Measurements from ENCODE around the gene GRIK2.
"Not testable (repeated sequence)": the region's sequence is repeated elsewhere in the genome, so short reads cannot be mapped to it uniquely, and the experiment has no call there.

GRIK2 gene

DNA sequence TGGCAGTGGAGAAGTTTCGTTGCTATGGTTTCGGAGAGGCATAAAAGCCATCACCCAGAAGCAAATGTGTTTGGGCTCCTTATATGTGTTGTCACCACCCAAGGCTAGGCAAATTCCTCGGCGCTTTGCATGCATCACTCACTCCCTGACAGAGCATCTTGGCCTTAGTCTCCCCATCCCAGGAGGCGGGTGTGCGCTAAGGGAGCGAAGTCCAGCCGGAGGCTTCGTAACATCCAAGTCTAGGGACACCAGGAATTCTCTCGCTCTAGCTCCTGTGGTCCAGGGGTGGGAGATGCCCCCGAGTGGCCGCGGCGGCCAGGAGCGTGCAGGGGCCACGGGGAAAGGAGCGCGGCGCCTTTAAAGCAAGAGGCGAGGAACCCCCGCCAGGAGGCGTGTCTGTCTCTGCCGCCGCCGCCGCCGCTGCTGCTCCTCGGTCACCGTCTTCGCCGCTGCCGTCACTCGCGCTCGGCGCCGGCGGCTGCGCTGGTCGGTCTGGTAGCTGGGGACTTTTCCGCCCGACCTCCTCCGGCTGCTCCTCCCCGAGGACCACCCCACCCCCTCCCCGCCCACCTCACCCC, at the start of gene GRIK2:
Gene GRIK2 (plus strand): TSS at position 458 of the 578 bp plus-strand sequence.
- DNase-seq (ENCODE audit: low spot score): no peak

- no peak for DNase-seq (ENCODE audit: low spot score)
Measured at GRCh38 chr6:101344885-101345284, 48.6 kb upstream of the GRIK2 start.

GRCh38 chr6:101348816-101349215, 44.7 kb upstream of the GRIK2 start:
- DNase-seq (ENCODE audit: low spot score): no peak

GRCh38 chr6:101350631-101351030, 42.9 kb upstream of the GRIK2 start:
- DNase-seq (ENCODE audit: low spot score): not testable (repeated sequence)

GRCh38 chr6:101351173-101351572, 42.3 kb upstream of the GRIK2 start:
- no peak for DNase-seq (ENCODE audit: low spot score)

- no peak for DNase-seq (ENCODE audit: low spot score)
Measured at GRCh38 chr6:101352316-101352715, 41.2 kb upstream of the GRIK2 start.

GRCh38 chr6:101365181-101365580, 28.3 kb upstream of the GRIK2 start:
- DNase-seq (ENCODE audit: low spot score): no peak

DNA sequence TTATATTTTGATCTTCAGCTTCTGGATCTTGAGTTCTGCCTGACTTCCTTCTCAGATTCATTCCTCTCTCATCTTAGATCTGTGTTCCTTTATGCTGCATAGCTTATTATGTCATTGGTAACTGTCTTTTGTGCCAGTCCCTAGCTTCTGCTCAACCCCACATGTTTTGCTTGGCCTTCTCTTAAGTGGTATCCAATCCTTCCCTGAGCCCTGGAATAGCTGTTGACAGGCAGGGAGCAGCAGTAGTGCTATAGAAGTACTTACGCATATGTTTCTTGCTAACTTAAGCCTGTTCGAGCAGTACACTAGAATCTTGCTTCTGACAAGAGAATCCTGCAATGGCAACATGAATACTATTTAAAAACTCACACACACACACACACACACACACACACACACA, 13.6 kb upstream of the GRIK2 start:
- no peak for DNase-seq (ENCODE audit: low spot score)

DNA sequence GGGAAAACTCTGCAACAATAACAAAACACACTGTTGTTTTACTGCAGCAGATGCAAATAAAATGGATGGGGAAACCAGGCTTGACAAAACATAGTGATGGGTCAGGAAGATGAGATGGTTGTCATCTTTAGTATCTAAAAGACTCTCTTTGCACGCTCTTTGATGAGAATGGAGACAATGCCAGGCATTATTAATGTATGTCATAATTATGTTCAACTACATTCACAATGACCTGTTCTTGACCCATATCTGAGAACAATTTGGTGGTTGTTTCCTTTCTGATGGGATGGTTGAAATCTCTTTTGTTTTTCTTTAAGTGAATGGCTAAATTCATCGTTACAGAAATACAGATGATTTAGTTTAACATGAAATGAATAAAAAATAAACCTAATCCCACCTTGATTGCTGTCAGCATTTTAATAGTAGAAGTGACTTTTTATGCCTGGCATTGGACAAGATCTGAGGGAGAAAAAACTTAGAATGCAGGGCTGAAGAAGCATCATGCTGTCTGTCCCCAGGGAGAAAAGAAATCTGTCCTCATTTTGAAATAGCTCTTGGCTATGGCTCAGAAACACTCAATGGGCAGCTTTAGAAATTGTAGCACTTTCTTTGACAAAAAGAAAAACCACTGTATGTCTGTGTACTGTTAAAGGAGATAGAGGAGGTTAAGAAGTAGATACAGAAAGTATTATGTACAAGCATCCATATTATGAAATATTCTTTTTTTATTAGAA, 12.4 kb upstream of the GRIK2 start:
- DNase-seq (ENCODE audit: low spot score): no peak

- DNase-seq (ENCODE audit: low spot score): not testable (repeated sequence)
Measured at GRCh38 chr6:101383747-101384146, 9.8 kb upstream of the GRIK2 start.

GRCh38 chr6:101386982-101387381, 6.5 kb upstream of the GRIK2 start:
- no peak for DNase-seq (ENCODE audit: low spot score)

DNA sequence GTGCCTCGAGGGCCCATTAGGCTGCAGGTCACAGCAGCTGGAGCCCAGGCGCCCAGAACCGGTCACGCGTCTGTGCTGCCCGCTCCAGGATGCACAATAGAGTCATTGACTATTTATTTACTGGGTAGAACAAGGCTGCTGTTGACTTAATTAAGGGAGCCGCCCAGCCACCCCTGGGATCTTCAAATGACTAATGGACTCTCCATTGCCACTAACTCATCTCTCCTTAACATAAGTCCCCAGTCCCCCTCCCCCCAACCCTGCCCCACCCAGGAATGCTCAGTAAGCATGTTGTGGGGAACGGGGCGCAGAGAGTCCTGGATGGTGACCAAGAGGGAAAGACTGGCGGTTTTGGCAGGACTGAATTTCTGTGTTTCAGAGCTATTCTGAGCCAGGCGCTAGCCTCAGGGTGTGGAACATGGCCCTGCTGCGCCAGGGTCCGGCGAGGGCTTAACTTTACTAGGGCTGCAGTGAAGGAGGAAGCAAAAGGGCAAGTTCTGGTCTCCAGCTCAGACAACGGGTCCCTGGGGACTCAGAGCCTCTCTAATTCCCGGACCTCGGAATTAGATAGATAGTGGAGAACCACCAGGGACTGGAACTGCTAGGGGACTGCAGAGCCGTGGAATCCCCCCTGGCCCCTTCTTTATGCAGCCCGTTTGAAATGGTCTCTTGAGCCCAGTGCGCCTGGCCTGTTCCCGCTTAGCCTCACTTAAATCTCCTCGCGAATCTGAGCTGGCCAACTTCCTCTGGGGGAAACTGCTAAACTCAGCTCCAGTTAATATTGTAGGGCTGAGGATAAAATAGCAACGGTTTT, 1.5 kb upstream of the GRIK2 start:
- no peak for DNase-seq (ENCODE audit: low spot score)

GRCh38 chr6:101392586-101393230, 800 bp upstream of the GRIK2 start:
- no peak for DNase-seq (ENCODE audit: low spot score)

DNA sequence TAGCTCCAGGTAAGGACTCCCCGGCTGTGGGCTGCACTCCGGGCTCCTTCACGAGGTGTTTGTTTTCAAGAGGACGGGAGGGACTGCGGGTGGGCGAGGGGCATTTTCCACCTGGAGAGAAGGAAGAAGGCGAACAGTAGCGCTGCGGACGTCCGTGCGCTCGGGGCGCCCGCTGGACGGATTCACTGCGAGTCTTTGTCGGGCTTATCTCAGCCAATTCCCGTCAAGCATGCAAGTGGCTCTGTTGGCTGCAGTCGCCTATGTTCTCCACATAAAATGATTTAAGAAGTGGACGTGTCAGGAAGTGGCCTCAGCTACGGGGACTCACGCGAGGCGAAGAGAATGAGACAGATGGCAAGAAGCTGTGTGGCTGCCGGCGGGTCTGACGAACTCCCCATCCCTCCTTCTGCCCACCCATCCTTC, 332 bp downstream of the GRIK2 start:
- DNase-seq (ENCODE audit: low spot score): no peak

DNA sequence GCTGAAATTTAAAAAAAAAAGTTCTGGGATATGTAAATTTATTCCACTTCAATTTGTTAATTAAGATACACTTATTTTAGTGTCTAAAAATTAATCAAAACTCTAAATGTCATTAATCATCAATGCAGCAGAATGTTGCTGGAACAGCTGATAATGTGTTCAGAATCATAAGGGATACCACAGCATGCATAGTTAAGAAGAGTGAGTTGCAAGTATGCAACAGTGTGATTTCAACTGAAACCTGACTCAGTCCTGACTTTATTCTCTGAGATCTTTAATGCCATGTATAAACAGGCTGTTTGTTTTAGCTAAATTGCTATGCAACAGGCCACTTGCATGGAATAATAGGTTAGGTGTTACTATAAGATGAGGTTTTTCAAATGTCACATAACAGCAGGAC, 1.4 kb downstream of the GRIK2 start:
- no peak for DNase-seq (ENCODE audit: low spot score)

DNA sequence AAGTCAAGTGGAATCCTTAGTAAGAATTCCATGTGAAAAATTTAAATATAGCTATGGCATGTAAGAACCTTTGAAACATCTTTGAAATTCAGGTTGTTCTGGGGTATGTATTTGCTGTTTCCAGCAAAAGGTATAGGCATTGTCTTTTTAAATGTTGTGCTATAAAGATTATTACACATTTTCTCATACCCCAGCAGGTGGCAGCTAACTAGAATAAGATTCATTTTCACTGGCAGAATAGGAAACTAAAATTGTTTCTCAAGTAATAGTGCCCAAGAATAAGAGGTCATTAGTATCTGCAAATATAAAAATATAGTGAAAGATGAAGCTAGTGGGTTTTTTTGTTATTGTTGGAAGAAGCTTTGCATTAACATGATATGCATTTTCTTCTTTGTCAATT, 1.8 kb downstream of the GRIK2 start:
- DNase-seq (ENCODE audit: low spot score): no peak

- DNase-seq (ENCODE audit: low spot score): no peak
Measured at GRCh38 chr6:101396548-101397173, 3.2 kb downstream of the GRIK2 start.

- no peak for DNase-seq (ENCODE audit: low spot score)
Measured at GRCh38 chr6:101397199-101397598, 3.7 kb downstream of the GRIK2 start.

DNA sequence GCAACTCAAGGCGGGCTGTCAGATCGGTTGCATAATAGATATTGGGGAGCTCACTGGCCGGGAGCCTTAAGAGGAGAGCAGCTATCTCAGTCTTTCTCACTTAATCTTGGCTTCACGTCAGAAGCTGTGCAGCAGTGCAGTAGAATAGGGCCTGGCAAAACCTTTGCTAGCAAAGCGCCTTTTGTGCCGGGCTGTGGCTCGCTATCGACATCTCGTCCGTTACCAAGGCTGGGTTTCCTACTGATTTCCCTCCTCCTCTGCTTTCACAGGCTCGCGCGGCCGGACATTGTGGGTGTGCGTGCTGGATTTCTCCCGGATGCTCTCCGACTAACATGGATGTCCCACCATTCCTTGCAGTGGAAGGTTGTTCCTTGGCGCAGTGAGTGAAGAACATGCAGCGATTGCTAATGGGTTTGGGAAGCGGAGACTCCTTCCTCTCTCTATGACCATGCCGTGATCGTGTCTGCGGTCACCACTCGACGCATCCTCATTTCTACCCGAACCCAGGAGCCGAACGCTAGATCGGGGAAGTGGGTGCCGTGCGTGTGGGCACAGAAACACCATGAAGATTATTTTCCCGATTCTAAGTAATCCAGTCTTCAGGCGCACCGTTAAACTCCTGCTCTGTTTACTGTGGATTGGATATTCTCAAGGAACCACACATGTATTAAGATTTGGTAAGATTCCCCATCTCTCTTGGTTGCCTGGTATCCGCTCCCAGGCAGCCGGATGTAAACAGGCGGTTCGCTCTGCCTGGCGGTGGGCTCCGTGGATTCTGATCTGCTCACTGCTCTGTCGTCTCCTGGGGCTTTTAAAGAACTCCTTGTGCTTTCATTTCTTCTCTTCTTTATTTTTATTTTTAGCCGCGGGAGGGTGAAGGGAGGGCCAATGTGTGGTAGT, 5.5 kb downstream of the GRIK2 start:
- no peak for DNase-seq (ENCODE audit: low spot score)

DNA sequence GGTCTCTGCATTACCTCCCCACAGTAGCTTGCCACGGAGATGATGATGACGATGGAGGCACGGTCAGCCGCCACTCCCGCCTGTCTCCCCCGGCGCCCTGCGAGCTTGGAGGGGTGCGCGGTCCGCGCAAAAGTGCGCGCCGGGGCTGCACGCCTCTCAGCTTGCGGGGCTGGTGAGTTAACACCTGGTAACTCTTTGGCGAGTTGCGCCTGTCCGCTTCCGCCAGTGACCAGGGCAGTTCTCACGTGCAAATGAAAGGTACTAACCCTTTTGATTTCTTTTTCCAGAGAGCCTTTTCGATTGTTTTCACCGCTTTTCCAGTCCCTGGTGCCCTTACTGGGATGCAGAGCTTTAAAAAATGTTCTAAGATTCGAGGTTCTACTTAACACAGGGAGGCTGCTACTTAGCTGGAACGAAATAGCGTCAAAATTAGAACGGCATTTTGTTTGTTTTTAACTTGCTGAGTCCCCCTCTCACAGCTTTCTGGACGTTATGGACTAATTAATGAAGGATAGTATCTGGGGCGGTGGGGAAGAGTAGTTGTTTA, 6.2 kb downstream of the GRIK2 start:
- no peak for DNase-seq (ENCODE audit: low spot score)

Data from CD4-positive, alpha-beta T cell treated with Interleukin-6 at 100 ng/mL for 8 hours (primary cell).